OCI-LY3 (cell line): Measurements from ENCODE around the gene RPL12.

Source experiments
- H2AFZ ChIP-seq: fragments of 200-600, 300-600 bp; shearing (Covaris generic); 2 replicates; pipeline ENCODE4 v1.6.0; 2014; ENCODE audit warnings: antibody characterized with exemption, low read depth, low read length
- H3K27ac ChIP-seq: fragments of 200-600, 300-600 bp; sonication (generic); 2 replicates; pipeline ENCODE4 v1.5.1; 2014; ENCODE audit warnings: mild to moderate bottlenecking, low read length, moderate library complexity, mixed read lengths
- H3K27me3 ChIP-seq: fragments of 200-600, 300-600 bp; sonication (generic); 2 replicates; pipeline ENCODE4 v1.6.1; 2014; ENCODE audit warnings: low read depth, low read length, mixed read lengths
- H3K36me3 ChIP-seq: fragments of 200-600, 300-600 bp; sonication (generic); replicated peaks from 2 replicates; pipeline ENCODE3; 2014; ENCODE audit warnings: low read depth, low read length, mixed read lengths
- H3K4me1 ChIP-seq: fragments of 300-600, 200-600 bp; sonication (generic); 2 replicates; pipeline ENCODE4 v1.6.1; 2014; ENCODE audit warnings: low read length, mixed read lengths
- H3K4me2 ChIP-seq: fragments of 200-600, 300-600 bp; sonication (generic); 2 replicates; pipeline ENCODE4 v1.6.1; 2014; ENCODE audit warnings: low read length, mixed read lengths
- H3K4me3 ChIP-seq: fragments of 300-600, 200-600 bp; sonication (generic); 2 replicates; pipeline ENCODE4 v1.5.1; 2014; ENCODE audit warnings: antibody characterized with exemption, mild to moderate bottlenecking, low read length, moderate library complexity
- H3K79me2 ChIP-seq: fragments of 300-600, 200-600 bp; shearing (Covaris generic); 2 replicates; pipeline ENCODE4 v1.6.1; 2014; ENCODE audit warnings: mild to moderate bottlenecking, low read length, mixed read lengths
- H3K9ac ChIP-seq: fragments of 300-600, 200-600 bp; shearing (Covaris generic); 2 replicates; pipeline ENCODE4 v1.6.0; 2014; ENCODE audit warnings: mild to moderate bottlenecking, low read length, moderate library complexity
- H3K9me3 ChIP-seq: fragments of 200-600, 300-600 bp; shearing (Covaris generic); 2 replicates; pipeline ENCODE4 v1.6.1; 2014; ENCODE audit warnings: low read length, mixed read lengths; ENCODE audit not compliant: insufficient read depth
- H4K20me1 ChIP-seq: fragments of 200-600, 300-600 bp; sonication (generic); 2 replicates; pipeline ENCODE4 v1.6.1; 2016; ENCODE audit warnings: low read length, mixed read lengths; ENCODE audit not compliant: insufficient read depth
- EZH2phosphoT487 ChIP-seq: fragments of 200-600 bp; shearing (Covaris generic); IDR thresholded peaks from 2 replicates; pipeline ENCODE4 v1.6.1; 2018; ENCODE audit warnings: antibody characterized with exemption, mixed run types, low read depth
- TF ChIP-seq, protein P1 (sequence below): fragments of 200-600, 300-600 bp; sonication (generic); IDR thresholded peaks from 2 replicates; pipeline ENCODE4 v1.5.1; 2014; ENCODE audit warnings: antibody characterized with exemption, low read length, low read depth

The RPL12 gene

DNA sequence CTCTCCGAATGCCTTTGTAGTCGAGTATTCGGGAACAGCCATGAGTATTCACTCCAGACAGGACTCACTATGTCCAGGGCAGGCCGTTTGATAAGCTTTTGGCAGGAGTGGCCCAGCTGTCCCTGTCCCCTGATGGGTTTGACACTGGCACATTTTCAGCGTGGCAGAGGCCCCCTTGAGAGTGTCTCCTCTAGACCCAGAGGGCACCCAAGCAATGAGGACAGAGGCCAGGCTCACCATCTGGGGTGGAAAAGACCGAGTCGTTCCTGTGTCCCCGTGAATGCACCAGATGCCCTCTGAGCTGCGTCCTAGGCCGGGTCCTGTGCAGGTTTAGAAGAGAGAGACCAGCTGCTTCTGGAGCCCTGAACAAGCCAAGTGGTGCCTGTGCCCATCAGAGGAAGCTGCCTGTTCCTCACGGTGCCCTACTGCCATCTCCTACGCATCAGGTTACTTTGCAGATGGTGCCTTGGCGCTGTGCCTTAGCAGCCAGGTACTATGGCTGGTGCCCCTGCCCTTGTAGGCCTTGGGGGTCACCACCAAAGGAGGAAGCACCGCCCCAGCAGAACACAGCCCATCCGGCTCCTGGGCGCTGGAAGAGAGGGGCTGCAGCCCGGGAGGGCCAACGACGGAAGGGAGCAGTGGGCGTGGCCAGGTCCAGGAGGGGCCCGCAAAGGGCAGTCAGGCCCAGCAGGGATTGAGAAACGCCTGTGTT is 42.5 kb upstream of the RPL12 start:
- H3K79me2 ChIP-seq = no peaks in the 10 kb centered on the region
- no peak overlapping the region for H3K27ac ChIP-seq
- no peak overlapping the region for H3K9ac ChIP-seq
- H3K9me3 ChIP-seq = no peaks in the 10 kb centered on the region
- H3K4me3 ChIP-seq = no peak overlapping the region
- H4K20me1 ChIP-seq = no peaks in the 10 kb centered on the region
- no peak overlapping the region for H2AFZ ChIP-seq
- peaks cover 7% of the 10 kb centered on the region for H3K4me1 ChIP-seq
- H3K27me3 ChIP-seq = no peaks in the 10 kb centered on the region
- H3K36me3 ChIP-seq = peaks cover 10% of the 10 kb centered on the region
- H3K4me2 ChIP-seq = no peak overlapping the region
- TF ChIP-seq, protein P1, sequence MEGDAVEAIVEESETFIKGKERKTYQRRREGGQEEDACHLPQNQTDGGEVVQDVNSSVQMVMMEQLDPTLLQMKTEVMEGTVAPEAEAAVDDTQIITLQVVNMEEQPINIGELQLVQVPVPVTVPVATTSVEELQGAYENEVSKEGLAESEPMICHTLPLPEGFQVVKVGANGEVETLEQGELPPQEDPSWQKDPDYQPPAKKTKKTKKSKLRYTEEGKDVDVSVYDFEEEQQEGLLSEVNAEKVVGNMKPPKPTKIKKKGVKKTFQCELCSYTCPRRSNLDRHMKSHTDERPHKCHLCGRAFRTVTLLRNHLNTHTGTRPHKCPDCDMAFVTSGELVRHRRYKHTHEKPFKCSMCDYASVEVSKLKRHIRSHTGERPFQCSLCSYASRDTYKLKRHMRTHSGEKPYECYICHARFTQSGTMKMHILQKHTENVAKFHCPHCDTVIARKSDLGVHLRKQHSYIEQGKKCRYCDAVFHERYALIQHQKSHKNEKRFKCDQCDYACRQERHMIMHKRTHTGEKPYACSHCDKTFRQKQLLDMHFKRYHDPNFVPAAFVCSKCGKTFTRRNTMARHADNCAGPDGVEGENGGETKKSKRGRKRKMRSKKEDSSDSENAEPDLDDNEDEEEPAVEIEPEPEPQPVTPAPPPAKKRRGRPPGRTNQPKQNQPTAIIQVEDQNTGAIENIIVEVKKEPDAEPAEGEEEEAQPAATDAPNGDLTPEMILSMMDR = no peak
- TF ChIP-seq EZH2phosphoT487 = no peak

DNA sequence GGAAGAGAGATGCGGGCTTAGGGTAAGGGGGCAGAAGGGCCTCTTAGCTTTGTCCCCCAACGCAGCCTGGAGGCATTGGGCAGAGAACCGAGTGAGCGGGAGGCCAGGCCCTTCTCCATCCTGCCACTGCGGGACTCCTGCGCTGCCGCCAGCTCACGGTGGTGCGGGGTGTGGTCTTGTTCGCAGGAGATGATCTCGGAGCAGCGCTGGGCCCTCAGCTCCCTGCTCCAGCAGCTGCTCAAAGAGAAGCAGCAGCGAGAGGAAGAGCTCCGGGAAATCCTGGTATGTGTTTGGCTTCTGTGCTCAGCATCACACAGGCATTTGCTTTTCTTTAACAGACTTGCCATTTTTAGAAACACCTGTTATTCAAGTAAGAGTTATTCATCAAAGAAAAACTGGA is 41.4 kb upstream of the RPL12 start:
- Histone ChIP-seq H3K4me2 (no peak overlapping the region), H4K20me1 (no peaks in the 10 kb centered on the region), H3K4me3 (no peak overlapping the region), H3K4me1 (no peaks in the 10 kb centered on the region), H3K79me2 (no peaks in the 10 kb centered on the region), H3K9ac (no peak overlapping the region), H3K36me3 (peaks cover 10% of the 10 kb centered on the region), H2AFZ (no peak overlapping the region), H3K27me3 (no peaks in the 10 kb centered on the region), H3K9me3 (no peaks in the 10 kb centered on the region), H3K27ac (no peak overlapping the region)
- TF ChIP-seq EZH2phosphoT487 = no peak
- TF ChIP-seq, protein P1 = no peak

DNA sequence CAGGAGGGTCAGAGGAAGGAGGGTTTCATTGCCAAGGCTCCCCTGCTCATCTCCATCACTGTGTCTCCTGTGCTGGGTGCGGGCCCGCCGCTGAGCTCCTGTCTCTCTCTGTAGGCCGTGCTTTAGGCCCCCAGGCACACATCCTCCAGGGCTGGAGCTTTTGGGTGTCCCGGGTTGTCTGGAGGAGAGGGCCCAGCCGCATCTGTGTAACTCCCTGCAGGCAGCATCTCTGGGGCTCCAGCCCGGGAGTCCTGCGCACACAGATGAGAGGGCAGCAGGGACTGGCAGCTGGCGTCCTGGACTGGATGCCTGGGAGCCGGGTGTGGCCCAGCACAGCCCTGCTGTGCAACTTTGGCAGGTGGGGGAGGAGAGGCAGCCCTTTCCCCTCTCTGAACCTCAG is 40.3 kb upstream of the RPL12 start:
- Histone ChIP-seq H3K79me2 (no peaks in the 10 kb centered on the region), H3K4me2 (no peak overlapping the region), H3K36me3 (peaks cover 10% of the 10 kb centered on the region), H3K9me3 (no peaks in the 10 kb centered on the region), H2AFZ (no peak overlapping the region), H3K4me1 (no peaks in the 10 kb centered on the region), H3K27me3 (no peaks in the 10 kb centered on the region), H3K4me3 (no peak overlapping the region), H3K27ac (no peak overlapping the region), H4K20me1 (no peaks in the 10 kb centered on the region), H3K9ac (no peak overlapping the region)
- TF ChIP-seq, protein P1 = no peak
- no peak for TF ChIP-seq EZH2phosphoT487

DNA sequence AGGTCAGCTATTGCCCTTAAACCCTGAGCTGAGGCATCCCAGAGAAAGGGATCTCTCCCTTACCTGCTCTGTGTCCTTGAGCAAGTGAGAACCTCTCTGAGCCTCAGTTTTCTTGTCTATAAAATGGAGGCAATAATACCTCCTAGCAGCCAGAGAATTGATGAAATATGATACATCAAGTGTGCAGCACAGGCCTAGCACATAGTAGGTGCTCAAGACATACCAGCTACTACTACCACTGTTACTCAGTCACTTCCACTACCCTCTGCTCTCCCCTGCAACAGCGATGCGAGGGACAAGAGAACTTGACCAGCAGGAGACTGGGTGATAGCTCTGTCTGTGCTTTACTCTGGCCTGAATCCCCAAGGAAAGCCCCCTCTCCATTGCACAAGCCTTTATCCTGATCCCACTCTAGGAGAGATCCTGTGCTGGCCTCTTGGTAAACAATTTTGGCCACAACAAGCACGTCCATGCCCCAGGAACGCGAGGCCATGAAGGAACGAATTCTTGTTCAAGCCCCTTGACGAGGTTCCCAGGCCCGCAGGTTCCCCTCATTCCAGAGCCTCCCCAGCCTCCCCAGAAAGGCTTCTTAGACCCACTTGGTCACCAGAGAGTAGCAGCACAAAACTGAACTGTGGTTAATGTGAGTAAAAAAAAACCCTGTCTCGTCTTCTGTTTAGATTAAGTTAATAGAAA is 39.5 kb upstream of the RPL12 start:
- H3K4me1 ChIP-seq = no peaks in the 10 kb centered on the region
- TF ChIP-seq EZH2phosphoT487 = no peak
- TF ChIP-seq, protein P1 = no peak
- no peak overlapping the region for H2AFZ ChIP-seq
- H3K27me3 ChIP-seq = no peaks in the 10 kb centered on the region
- no peak overlapping the region for H3K9ac ChIP-seq
- H4K20me1 ChIP-seq = no peaks in the 10 kb centered on the region
- H3K36me3 ChIP-seq = peaks cover 12% of the 10 kb centered on the region
- H3K4me3 ChIP-seq = no peak overlapping the region
- H3K9me3 ChIP-seq = no peaks in the 10 kb centered on the region
- H3K27ac ChIP-seq = no peak overlapping the region
- no peaks in the 10 kb centered on the region for H3K79me2 ChIP-seq
- no peak overlapping the region for H3K4me2 ChIP-seq
